Effector memory CD8-positive, alpha-beta T cell (primary cell): ENCODE results near the gene PBLD.

Experiments
- ATAC-seq: fragments of 150-1000 bp; cut with Tn5 transposase; replicated peaks from 2 replicates; pipeline ENCODE4 v1.10.0; 2021; ENCODE audit warnings: mild to moderate bottlenecking, moderate library complexity
- DNase-seq, 3 experiments: peaks; one replicate each; pipeline ENCODE4 v3.0.0; 2021
- H3K27ac Mint-ChIP-seq, 2 donors: one replicate each; pipeline ENCODE4 v1.8.0; 2022; ENCODE audit warnings: mild to moderate bottlenecking in 2 of 2, mixed read lengths in 2 of 2, moderate library complexity in 2 of 2
- H3K27me3 Mint-ChIP-seq, 2 donors: one replicate each; pipeline ENCODE4 v1.8.0; 2022; ENCODE audit warnings: mixed read lengths in 2 of 2
- H3K36me3 Mint-ChIP-seq: one replicate; pipeline ENCODE4 v1.8.0; 2022; ENCODE audit warnings: mild to moderate bottlenecking, moderate library complexity, mixed read lengths; ENCODE audit not compliant: insufficient read depth
- H3K4me1 Mint-ChIP-seq, 2 donors: one replicate each; pipeline ENCODE4 v1.8.0; 2022; ENCODE audit warnings: low read depth in 2 of 2, mixed read lengths in 2 of 2
- H3K4me3 Mint-ChIP-seq, 2 donors: one replicate each; pipeline ENCODE4 v1.8.0; 2022; ENCODE audit warnings: mild to moderate bottlenecking in 2 of 2, mixed read lengths in 2 of 2, moderate library complexity in 2 of 2
- H3K9me3 Mint-ChIP-seq, 2 donors: one replicate each; pipeline ENCODE4 v1.8.0; 2022; ENCODE audit warnings: mixed read lengths in 2 of 2
- total RNA-seq, 9 experiments: gene quantifications; one replicate each; lab custom pipeline; 2026; lab: John Stamatoyannopoulos, UW

PBLD gene
- total RNA-seq, result 0.33 to 6.5 (median 1.8) reads per million in 9 experiments

GRCh38 chr10:68332259-68333057 lies at the start of gene PBLD:
Gene PBLD, minus strand, starts transcription at chr10:68332928. Its CDS starts 26,084 bp downstream, at chr10:68306844.
- H3K27ac Mint-ChIP-seq, result peak within 1 kb of the TSS; percentile 99 to 100
- H3K27me3 Mint-ChIP-seq, result no peaks in the 10 kb centered on the region
- H3K4me3 Mint-ChIP-seq, result peak within 1 kb of the TSS; percentile 98 to 99
- H3K36me3 Mint-ChIP-seq, result peaks cover 31% of the 10 kb centered on the region
- no peaks in the 10 kb centered on the region for H3K9me3 Mint-ChIP-seq
- H3K4me1 Mint-ChIP-seq, result peaks cover 40 to 54% of the 10 kb centered on the region in 2 donors
- DNase-seq (peak; percentile 31 to 52 (median 39)), ATAC-seq (peak; percentile 9)

- no peak overlapping the region for H3K27ac Mint-ChIP-seq
- peaks cover 0 to 3% of the 10 kb centered on the region in 2 donors for H3K4me1 Mint-ChIP-seq
- H3K4me3 Mint-ChIP-seq, result no peak overlapping the region
- H3K9me3 Mint-ChIP-seq, result no peaks in the 10 kb centered on the region
- DNase-seq (no peak), ATAC-seq (no peak)
- peaks cover 51% of the 10 kb centered on the region for H3K36me3 Mint-ChIP-seq
- no peaks in the 10 kb centered on the region for H3K27me3 Mint-ChIP-seq
Observed at GRCh38 chr10:68371604-68372003, 38.9 kb upstream of the PBLD start.

- Mint-ChIP-seq H3K27me3 (no peaks in the 10 kb centered on the region), H3K4me3 (no peak overlapping the region), H3K9me3 (no peaks in the 10 kb centered on the region), H3K36me3 (peaks cover 30% of the 10 kb centered on the region), H3K4me1 (peaks cover 0 to 3% of the 10 kb centered on the region in 2 donors), H3K27ac (no peak overlapping the region)
- ATAC-seq, result no peak
- DNase-seq, result no peak
Observed at GRCh38 chr10:68367121-68367520, 34.4 kb upstream of the PBLD start.

GRCh38 chr10:68366600-68366999 lies 33.9 kb upstream of the PBLD start:
- Mint-ChIP-seq H3K9me3 (no peaks in the 10 kb centered on the region), H3K27ac (no peak overlapping the region), H3K4me1 (peaks cover 0 to 3% of the 10 kb centered on the region in 2 donors), H3K36me3 (peaks cover 34% of the 10 kb centered on the region), H3K4me3 (no peak overlapping the region), H3K27me3 (no peaks in the 10 kb centered on the region)
- DNase-seq, result no peak
- no peak for ATAC-seq

- H3K27ac Mint-ChIP-seq, result no peak overlapping the region
- DNase-seq, result no peak
- H3K4me1 Mint-ChIP-seq, result peaks cover 0 to 3% of the 10 kb centered on the region in 2 donors
- no peaks in the 10 kb centered on the region for H3K9me3 Mint-ChIP-seq
- peaks cover 25% of the 10 kb centered on the region for H3K36me3 Mint-ChIP-seq
- no peaks in the 10 kb centered on the region for H3K27me3 Mint-ChIP-seq
- H3K4me3 Mint-ChIP-seq, result no peak overlapping the region
- no peak for ATAC-seq
Observed at GRCh38 chr10:68365611-68366010, 32.9 kb upstream of the PBLD start.

GRCh38 chr10:68364101-68364886 lies 31.6 kb upstream of the PBLD start:
- peaks cover 21% of the 10 kb centered on the region for H3K36me3 Mint-ChIP-seq

GRCh38 chr10:68362590-68362989 lies 29.9 kb upstream of the PBLD start:
- no peak overlapping the region for H3K4me3 Mint-ChIP-seq
- H3K9me3 Mint-ChIP-seq, result no peaks in the 10 kb centered on the region
- no peaks in the 10 kb centered on the region for H3K27me3 Mint-ChIP-seq
- DNase-seq, result no peak
- H3K4me1 Mint-ChIP-seq, result no peaks in the 10 kb centered on the region
- H3K27ac Mint-ChIP-seq, result no peak overlapping the region
- no peak for ATAC-seq
- peaks cover 26% of the 10 kb centered on the region for H3K36me3 Mint-ChIP-seq

More at GRCh38 chr10:68364101-68364886, 31.6 kb upstream of the PBLD start:
- no peak for DNase-seq
- ATAC-seq, result no peak
- Mint-ChIP-seq H3K4me3 (no peak overlapping the region), H3K27me3 (no peaks in the 10 kb centered on the region), H3K4me1 (no peaks in the 10 kb centered on the region), H3K27ac (no peak overlapping the region), H3K9me3 (no peaks in the 10 kb centered on the region)

GRCh38 chr10:68359189-68359588 lies 26.5 kb upstream of the PBLD start:
- H3K27ac Mint-ChIP-seq, result no peak overlapping the region
- DNase-seq (no peak), ATAC-seq (no peak)
- H3K4me1 Mint-ChIP-seq, result no peaks in the 10 kb centered on the region
- no peaks in the 10 kb centered on the region for H3K9me3 Mint-ChIP-seq
- H3K4me3 Mint-ChIP-seq, result no peak overlapping the region
- H3K27me3 Mint-ChIP-seq, result no peaks in the 10 kb centered on the region
- H3K36me3 Mint-ChIP-seq, result peaks cover 36% of the 10 kb centered on the region

GRCh38 chr10:68353537-68353936 lies 20.8 kb upstream of the PBLD start:
- Mint-ChIP-seq H3K9me3 (no peaks in the 10 kb centered on the region), H3K4me3 (no peak overlapping the region), H3K4me1 (peaks cover 0 to 1% of the 10 kb centered on the region in 2 donors), H3K27ac (peak overlapping the region in 1 of 2 donors; percentile 5), H3K27me3 (no peaks in the 10 kb centered on the region), H3K36me3 (peaks cover 47% of the 10 kb centered on the region)
- ATAC-seq, result no peak
- DNase-seq, result no peak

- Mint-ChIP-seq H3K4me3 (no peak overlapping the region), H3K27me3 (no peaks in the 10 kb centered on the region), H3K9me3 (no peaks in the 10 kb centered on the region), H3K27ac (peak overlapping the region; percentile 52 to 55), H3K36me3 (peaks cover 75% of the 10 kb centered on the region), H3K4me1 (peaks cover 0 to 3% of the 10 kb centered on the region in 2 donors)
- DNase-seq, result peak; percentile 20 to 53 (median 37)
- ATAC-seq, result peak; percentile 72
Observed at GRCh38 chr10:68348265-68348741, 15.6 kb upstream of the PBLD start.

GRCh38 chr10:68346774-68347173 lies 14.0 kb upstream of the PBLD start:
- H3K9me3 Mint-ChIP-seq, result no peaks in the 10 kb centered on the region
- H3K27me3 Mint-ChIP-seq, result no peaks in the 10 kb centered on the region
- ATAC-seq, result no peak
- no peak overlapping the region for H3K4me3 Mint-ChIP-seq
- peaks cover 75% of the 10 kb centered on the region for H3K36me3 Mint-ChIP-seq
- H3K27ac Mint-ChIP-seq, result peak overlapping the region in 1 of 2 donors; percentile 78
- DNase-seq, result no peak
- H3K4me1 Mint-ChIP-seq, result peaks cover 1 to 6% of the 10 kb centered on the region in 2 donors

- Mint-ChIP-seq H3K27me3 (no peaks in the 10 kb centered on the region), H3K4me3 (no peak overlapping the region), H3K9me3 (no peaks in the 10 kb centered on the region), H3K27ac (peak overlapping the region; percentile 76 to 78), H3K36me3 (peaks cover 76% of the 10 kb centered on the region), H3K4me1 (peaks cover 6 to 8% of the 10 kb centered on the region in 2 donors)
- DNase-seq, result no peak
- ATAC-seq, result no peak
Observed at GRCh38 chr10:68345621-68346020, 12.9 kb upstream of the PBLD start.

- H3K4me3 Mint-ChIP-seq, result no peak overlapping the region
- peaks cover 7 to 13% of the 10 kb centered on the region in 2 donors for H3K4me1 Mint-ChIP-seq
- no peaks in the 10 kb centered on the region for H3K27me3 Mint-ChIP-seq
- DNase-seq (no peak), ATAC-seq (no peak)
- peaks cover 94% of the 10 kb centered on the region for H3K36me3 Mint-ChIP-seq
- H3K9me3 Mint-ChIP-seq, result no peaks in the 10 kb centered on the region
- H3K27ac Mint-ChIP-seq, result no peak overlapping the region
Observed at GRCh38 chr10:68342909-68343516, 10.3 kb upstream of the PBLD start.
